ENCODE measurements around the gene PEAK1.

The PEAK1 gene

DNA sequence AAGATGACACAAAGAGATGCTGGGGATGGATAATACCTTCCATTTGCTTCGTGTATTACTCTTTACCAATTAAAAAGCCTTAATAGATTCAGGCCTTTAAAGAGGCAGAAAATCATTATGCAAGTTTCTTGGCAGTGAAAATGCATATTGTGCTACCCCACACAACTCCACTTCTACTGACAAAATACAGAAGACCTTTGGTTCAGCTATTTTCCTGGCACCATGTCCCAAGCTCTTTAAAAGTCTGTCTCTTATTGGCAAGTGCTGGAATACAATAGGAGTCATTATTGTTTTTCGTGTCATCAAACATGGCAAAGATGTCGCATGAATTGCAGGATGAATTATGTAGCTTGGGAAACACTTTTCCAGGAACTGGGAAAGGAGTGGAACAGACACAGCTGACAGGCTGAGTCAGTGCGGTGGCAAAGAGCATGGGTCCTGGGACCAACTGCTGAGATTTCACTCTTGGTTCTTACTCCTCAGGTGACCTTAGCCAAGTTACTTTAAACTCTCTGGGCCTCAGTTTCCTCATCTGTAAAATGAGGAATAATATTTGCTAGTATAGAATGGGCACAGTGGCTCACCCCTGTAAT lies 343.5 kb downstream of the PEAK1 start:
- no peak for DNase-seq

DNA sequence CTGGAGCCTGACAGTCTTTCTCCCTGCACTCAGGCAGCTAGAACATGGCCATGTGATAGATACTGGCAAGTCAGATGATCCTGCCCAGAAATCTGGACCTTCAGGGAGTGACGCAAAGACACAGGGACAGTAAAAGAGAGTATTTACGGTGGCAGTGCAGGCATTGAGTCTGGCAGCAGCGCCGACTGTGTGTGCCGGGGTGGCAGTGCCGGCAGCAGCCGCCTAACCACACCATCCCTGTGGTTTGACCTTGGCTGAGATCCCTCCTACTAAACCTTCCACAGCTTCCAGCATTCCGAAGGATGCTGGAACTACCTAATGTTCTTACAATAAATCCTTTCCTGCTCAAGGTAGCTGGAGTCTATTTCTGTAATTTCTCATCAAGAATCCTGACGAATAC lies 344.4 kb downstream of the PEAK1 start:
- DNase-seq: no peak

DNA sequence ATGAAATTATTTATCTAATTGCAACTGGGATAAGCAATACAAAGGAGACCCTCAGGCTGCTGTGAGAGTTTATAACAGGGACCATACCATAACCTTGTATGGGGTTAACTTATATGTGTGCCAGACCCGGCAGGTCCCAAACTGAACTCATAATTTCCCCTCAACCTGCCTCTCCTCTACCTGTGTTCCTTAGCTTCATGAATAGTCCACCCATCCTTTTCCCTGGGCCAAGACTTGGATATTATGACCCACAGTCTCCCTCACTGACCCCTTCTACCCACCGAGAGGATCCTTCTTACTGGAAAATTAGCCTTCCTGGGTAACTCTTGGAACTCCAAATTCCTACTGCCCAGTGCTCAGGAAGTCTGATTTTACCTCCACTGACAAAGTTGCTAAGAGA lies 345.6 kb downstream of the PEAK1 start:
- no peak for DNase-seq

DNA sequence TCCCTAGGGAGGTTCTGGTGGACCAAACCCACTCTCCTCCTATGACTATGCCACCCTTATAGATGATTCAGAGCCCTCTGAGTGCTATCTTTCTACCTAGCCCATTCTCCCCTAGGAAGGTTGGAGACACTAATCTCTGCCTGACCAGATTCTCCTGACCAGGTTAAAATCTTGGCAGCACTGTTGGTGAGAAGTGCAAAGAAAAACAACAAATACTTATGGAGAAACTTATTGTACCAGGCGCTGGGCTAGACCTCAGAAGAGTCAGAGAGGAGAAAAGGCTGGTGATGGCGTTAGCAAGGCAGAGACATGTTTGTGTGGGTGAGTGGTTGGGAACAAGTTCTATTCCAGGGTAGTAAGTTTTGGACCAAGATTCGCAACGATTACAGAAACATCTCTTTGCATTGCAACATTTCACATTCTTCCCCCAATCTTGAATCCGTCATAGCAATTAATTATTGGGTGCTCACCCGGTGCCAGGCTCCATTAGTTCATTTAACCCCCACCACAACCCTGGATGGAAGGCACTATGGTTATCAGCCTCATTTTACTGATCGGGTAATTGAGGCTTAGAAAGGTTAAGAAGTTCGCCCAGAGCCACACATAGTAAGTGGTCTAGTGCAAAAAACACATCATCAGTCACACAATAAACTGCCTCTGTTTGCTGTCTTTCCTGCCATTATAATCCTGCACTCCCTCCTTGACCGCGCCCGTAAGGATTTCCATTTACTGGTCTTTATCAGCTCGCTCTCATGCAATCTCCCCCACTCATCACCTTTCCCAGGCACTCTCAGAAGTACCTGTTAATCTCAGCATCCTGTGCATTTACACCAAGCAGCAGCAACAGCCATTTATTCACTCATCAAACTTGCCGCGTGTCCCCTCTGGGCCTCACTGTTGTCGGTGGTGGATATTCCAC lies 348.3 kb downstream of the PEAK1 start:
- no peak for DNase-seq

DNA sequence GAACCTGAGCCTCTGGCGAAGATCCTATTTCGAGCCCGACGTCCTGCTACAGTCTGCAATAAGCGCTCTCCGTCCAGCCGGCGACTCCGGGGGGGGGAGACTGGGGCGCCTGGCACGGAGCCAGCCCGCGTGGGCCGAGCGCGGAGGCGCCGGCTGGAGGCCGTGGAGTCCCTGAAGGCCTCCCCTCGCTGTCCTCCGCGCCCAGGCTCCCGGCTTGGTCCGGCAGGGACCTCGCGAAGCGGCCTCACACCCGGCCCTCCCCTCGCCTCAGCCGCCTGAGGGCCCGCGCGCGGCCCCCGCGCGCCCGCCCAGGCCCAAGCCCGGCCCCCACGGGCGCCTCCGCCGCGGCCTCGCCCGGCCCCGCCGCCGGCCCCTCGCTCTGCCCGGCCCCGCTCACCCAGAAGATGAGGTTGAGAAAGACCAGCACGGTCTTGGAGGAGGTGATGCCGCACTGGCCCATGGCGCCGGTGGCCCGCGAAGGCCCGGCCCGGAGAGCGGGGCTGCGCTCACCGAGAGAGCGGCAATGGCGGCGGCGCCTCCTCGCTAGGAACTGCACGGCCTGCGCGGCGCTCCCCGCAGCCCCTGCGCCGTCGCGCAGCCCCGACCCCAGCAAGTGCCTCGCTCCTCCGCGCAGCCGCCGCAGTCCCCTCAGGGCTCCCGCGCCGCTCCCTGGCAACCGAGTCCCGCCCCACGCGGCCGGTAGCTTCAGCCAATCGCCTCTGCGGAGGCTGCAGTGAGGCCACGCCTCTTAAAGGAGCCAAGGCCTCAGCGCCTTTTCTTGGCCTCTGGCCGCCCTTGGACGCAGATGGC lies 349.2 kb downstream of the PEAK1 start, which contains the start of gene TSPAN3:
TSPAN3 (minus strand) TSS at position 615 of the 810 bp plus-strand sequence; CDS start at position 460, 155 bp downstream.
- DNase-seq: peak; percentile 92 to 95

DNA sequence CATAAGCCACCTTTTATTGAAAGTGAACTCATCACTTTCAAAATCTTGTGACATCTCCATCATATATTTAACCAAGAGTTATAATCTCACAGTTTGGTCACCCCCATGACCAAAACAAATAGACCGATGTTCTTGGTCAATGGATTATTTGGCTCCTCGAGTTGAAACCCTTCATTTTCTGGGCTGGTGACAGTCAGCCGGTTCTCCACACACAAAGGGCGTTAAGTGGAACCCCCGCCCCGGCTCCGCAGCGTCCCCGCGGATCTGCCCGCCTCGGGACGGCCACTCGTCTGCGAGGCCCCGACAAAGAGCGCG lies 349.8 kb downstream of the PEAK1 start:
- DNase-seq: no peak

DNA sequence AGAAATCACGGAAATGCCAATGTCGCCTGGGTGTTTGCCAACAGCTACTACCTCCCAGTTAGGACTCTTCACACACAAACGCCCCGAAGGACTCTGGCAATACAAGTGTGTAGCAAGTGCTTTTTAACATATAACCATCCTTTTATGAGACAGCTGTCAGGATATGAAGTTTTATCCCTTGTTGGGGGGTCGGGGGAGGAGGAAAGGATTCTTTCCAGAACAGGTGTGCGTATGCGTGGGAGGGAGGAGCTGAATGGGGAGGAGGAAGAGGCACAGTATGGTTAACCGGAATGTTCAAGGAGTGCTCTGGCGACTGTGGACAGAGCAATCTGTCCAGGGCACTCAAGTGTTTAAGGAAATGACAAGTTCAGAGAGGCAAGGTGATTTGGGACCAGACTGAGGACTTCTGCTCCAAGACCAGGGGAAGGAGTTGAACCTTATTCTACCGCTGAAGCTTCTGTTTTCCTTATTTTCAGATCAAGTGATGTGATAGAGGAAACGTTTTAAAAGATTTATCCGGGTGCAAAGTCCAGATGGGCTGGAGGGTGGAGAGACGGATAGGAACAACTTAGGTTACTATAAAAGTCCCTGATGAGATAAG lies 350.3 kb downstream of the PEAK1 start:
- DNase-seq: no peak

DNA sequence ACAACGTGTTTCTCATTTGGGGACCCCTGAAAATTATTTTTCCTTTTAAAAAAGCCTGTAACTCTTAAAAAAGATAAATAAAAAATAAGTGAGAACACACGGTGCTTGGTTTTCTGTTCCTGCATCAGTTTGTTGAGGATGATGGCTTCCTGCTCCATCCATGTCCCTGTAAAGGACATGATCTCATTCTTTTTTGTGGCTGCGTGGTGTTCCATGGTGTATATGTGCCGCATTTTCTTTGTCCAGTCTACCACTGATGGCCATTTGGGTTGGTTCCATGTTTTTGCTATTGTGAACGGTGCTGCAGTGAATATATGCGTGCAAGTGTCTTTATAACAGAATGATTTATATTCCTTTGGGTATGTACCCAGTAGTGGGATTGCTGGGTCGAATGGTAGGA lies 351.3 kb downstream of the PEAK1 start:
- DNase-seq: no peak

DNA sequence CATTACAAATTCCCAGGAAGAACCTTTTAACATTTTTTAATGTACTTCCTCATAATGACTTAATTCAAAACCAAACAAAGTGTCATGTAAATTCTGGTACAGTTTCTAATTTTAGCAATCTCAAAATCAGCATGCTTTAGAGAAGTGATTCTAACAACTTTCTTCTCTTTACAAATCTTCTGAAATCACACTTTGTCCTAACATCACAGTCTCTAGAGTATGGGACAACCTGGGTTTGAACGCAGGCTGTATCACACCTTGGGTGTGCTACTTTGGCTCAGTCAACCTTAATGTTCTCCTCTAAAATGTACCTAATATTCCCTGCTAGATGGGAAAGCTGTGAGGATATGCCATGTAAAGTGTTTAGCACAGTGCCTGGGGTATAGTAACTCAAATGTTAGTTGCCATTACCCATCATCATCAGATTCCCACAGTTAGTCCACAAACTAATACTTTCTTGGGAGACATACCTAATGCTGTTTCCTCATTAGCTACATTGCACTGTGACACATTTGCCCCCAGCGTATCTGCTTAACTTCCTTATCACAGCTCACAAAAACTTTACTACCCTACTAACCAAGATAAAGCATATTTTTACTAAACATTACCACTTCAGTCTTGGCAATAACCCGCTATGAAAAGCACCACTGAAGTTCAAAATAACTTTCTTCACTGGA lies 352.1 kb downstream of the PEAK1 start:
- no peak for DNase-seq

DNA sequence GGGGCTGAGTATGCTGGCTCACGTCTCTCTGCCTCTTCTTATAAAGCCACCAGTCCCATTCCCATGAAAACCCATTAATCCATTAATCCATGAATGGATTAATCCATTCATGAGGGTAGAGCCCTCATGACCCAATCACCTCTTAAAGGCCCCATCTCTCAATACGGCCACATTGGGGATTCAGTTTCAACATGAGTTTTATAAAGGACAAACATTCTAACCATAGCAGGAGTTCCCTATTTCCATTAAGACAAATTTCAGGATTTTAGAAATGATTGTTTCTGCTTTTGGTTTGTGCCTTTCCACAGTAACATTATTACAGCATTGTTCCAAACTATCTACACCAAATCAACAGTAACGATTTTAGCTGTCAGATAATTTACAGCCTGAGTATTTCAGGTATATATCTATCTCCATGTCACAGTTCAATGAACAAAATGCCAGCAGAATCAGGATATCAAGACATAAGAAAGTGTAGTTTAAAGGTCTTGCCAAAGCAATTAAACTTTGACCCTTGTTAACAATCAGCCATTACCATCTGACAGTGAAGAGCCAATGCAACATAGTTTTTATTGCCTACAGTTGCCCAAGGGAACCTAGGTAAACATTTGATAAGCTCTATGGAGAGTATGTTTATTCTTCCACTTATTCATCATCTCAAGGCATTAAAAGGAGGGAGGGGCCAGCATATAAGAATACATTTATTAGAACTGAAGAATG lies 352.8 kb downstream of the PEAK1 start:
- DNase-seq: no peak

DNA sequence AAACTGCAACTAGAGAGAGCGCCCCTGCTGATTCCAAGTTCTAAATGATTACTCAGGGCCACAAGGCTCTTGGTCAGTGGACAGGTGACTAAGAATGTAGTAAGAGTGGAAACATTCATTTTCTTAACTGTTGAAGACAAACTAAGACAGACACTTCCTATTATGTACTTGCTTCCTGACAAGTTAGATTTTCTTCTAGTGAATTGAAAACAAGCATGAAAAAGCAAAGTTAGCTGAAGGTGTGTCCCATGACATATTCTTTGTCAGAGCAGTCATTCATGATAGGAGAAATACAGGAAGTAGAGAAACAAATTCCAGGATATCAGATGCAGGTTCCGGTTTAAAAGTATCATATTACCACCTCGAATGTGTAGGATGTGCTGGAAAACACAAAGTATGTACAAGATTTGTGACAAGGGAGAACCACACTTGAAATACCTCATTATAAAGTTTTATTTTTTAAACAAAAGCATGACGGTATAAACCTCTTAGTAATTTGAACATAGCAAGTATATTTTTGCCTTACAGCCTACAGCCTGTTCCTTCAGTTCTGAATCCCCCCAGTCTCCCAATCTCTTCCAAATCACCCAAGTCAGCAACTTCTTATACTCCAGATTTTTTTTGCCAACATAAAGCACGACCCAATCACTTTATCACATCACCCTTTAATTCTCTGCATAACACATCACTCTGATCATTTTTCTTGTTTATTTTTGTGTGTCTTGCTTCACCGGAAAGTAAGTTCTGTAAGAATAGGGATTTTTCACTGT lies 355.2 kb downstream of the PEAK1 start:
- DNase-seq: no peak

DNA sequence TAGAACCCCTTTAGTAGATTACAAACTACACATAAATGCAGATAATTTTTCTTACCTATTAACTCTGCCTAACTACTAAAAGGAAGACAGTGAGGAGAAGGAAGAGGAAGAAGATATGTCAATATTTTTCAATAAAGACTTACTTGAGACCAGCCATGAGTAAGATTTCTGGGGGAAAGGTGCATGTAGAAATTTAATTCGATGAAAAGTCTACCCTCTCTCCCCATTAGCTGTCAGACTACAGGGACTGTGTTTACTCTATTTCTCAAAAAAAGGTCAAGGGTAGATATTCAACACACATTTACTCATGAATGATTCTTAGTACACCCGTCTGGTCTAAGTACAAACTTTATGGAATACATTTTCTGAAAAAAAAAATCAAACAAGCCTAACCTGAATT lies 355.8 kb downstream of the PEAK1 start:
- DNase-seq: no peak

DNA sequence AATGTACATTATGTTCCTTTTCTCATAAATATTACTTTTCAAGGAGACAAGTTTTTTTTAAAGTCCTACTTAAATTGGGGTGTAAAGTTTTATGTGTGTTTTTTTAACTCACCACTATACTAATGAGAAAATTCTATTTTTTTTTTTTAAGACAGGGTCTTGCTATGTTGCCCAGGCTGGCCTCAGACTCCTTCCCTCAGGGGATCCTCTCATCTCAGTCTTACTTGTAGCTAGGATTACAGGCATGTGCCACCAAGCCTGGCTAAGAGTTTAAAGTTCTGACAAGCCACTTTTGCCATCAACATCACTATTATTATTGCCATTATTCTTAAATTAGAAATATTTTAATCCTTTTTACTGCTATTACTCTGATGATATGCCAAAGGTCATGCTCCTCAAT lies 356.7 kb downstream of the PEAK1 start:
- no peak for DNase-seq

DNA sequence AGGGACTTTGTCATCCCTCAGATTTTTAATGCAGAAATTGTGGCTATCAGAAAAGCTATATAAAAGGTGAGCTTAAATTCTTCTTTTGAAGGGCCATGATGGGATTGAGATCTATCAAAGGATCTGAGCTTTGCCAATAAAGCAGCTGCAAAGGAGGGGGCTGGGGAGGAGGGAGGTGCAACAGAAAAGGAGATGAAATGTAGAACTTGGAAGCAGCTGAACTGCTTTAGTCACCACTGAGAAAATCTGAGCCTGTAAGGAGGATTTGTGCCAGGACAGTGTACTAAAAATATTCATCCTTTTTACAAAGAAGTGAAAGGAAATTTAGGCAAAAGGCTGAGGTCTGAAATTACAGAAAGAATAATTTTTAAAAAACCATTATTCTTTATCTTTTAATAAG lies 359.4 kb downstream of the PEAK1 start:
- DNase-seq: no peak

DNA sequence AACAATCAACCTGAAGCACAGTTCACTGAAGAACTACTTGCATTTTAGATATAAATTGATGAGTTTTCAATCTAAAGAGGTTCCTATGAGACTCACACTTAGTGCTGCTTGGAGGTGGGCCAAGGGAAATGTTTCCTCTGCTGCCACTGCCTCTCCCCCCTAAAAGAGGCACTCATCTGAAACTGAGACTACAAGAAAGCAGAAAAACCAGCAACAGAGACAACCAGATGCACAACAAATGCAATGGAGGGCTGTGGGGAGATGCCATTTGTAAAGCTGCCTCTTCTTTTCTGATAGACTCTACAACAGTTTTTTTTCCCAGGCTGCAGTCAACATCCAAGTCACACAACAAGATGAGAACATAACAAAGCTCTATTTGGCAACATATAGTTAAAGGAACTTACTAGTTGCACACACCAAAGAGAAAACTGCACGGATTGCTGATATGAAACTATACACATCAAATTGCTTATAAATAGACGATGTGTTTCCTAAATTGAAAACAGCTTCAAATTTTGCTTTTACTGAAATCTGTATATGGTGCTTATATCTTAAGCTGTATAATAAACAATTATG lies 360.0 kb downstream of the PEAK1 start:
- no peak for DNase-seq

DNA sequence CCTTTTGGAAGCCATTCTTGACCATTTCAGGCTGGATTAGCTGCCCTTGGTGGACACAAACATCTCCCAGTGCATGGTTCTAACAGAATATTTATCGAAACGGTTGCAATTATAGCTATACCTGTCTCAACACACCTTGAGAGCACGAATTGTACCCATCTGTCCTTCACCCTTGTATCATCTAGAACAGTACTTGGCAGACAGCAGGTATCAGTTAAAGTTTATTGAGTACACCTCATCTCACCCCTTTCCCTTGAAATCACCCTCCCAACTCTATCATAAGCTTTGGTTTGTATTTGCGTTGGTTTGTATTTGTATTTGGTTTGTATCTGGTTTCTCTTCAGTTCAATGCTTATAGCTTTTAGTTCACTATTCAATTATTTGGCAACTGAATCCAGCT lies 361.4 kb downstream of the PEAK1 start:
- no peak for DNase-seq

DNA sequence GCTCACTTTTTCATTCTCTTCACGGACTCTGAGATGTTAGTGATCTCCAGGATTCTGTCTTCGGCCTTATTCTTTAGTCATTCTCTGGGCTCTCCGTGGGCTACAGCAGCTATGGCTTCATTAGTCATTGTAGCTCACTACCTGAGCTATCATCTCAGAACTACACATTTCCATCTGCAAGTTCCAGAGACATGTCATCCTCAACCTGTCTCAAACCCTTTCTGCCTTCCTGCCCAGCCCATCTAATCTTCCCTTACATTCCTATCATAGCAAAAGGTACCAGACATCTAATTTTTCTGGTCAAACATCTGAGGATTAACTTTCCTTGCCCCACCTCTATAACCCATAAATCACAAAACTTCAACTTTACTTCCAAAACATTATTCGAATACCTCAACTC lies 362.2 kb downstream of the PEAK1 start:
- DNase-seq: no peak

DNA sequence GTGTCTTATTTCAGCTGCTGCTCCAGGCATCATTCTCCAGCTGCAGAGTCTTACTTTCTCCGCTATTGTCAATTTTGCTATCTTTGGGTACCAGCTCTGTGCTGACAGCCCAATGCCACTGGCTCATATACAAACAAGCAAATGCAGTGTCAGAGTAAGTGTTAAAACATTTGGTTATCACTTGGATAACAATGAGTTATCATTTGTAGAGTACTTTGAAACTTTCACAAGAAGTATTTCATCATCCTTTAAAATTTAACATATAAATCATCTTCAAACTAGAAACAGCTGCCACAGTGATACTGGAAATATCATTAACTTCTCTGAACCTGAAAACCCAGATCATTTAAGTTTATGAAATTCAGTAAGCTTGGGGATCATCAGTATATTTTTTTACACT lies 362.8 kb downstream of the PEAK1 start:
- DNase-seq: no peak

DNA sequence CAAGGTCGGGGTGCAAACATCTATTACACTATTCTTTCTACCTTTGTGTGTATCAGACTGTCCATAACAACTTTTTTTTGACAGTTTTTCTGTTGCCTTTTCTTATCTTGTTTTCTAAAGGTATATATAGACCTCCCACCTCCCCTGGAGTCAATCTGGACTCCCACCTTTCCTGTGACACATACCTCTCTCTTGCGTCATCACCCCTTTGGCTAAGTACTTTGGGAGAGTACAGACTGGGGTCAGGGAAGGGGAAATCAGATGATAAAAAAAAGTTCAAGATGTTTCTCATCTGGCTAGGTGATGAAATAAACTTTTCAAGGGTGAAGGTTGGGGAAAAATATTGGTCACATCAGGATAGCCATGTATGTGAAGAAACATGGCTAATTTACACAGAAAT lies 366.2 kb downstream of the PEAK1 start:
- no peak for DNase-seq

DNA sequence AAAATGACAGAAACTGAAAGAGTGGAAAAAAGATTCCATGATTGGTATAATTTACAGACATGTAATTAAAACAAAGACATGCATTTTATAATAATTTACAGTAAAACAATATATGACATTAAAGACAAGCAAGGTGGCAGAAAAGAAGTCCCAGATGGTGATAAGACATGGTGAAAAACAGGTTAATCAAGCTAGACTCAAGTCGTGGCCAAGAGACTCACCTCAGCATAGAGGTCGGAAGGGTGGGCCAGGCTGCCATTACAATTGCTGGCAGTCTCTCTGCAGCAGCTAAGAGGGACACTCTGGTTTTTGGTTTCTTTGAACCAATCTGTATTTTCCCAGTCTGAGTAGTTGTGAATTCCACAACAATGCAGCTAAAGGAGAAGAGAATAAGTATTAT lies 367.3 kb downstream of the PEAK1 start:
- DNase-seq: no peak

Measured in stimulated activated CD4-positive, alpha-beta T cell treated with anti-CD3 and anti-CD28 coated beads, Interleukin-2, amount 100 ng/mL, for 24 hours (primary cell).